RKO (cell line): ENCODE results near the gene SLC2A1.

Source experiments
- DNase-seq: peaks from one replicate; pipeline ENCODE4 v3.0.0-alpha.2; 2016; ENCODE audit warnings: low spot score

SLC2A1 gene

GRCh38 chr1:42979896-42980800 is 21.5 kb upstream of the SLC2A1 start:
- DNase-seq = no peak

- DNase-seq = no peak
Measured at GRCh38 chr1:42979036-42979430, 20.4 kb upstream of the SLC2A1 start.

DNA sequence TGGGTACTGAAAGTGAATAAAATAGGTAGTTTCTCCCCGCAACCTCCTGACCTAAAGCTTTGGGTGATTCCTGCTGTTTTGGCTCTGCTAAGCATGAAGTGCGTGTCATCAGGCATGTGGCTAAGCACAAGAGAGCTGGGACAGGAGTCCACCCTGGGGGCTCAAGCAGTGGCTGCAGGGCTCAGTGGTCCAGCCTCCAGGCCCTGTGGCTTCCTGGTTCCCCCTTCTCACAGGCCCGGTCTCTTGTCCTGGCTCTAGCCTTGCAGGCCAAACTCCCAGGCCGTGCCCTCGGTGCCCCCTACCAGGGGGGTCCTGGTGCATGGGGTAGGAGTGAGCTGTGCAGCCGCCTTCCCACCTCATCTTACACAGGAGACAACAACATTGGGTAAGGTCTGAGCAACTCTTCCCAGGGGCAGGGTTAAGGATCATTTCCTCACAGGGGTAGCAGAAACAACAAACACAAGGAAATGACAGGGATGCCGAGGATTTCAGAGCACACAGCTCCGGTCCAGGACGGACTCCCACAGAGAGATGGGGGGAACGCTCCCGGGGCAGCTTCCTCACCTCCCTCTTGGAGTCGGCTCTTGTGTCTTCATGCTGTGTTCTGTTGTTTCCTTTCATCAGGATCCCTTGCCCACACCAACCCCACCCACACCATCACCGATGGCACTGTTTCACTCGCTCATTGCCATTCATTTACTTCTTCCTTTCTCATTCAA is 19.8 kb upstream of the SLC2A1 start:
- DNase-seq = no peak

- DNase-seq = no peak
Measured at GRCh38 chr1:42977653-42978052, 19.0 kb upstream of the SLC2A1 start.

- no peak for DNase-seq
Measured at GRCh38 chr1:42975561-42976225, 17.0 kb upstream of the SLC2A1 start.

DNA sequence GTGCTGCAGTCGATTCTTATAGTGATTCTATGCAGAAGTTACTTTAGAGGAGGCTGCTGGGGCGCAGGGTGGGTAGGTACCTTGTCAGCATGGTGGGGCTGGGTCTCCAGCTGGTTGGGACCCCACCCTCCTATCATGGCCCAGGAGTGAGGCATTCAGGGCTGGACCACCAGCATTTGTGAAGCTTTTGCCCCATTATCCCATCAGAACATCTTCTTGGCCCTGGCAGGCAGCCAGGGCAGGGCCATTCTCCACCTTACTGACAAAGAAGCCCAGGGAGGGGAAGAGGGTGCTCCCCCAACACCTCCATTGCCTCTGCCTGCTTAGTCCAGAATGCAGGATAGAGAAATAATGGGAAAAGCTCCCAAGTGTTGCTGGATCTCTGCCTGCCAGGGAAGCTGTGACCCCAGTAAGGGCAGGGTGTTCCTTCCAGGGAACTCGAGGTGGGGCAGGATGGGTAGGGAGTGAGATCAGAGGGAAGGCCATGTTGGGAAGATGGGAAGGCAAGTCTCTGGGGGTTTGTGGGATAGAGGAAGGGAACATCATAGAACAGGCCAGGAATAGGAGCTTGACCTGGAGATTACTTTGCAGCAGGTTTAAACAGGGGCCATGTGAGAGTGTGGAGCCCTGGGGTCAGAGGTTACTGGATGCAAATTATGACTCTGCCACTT is 16.2 kb upstream of the SLC2A1 start:
- DNase-seq = no peak

DNA sequence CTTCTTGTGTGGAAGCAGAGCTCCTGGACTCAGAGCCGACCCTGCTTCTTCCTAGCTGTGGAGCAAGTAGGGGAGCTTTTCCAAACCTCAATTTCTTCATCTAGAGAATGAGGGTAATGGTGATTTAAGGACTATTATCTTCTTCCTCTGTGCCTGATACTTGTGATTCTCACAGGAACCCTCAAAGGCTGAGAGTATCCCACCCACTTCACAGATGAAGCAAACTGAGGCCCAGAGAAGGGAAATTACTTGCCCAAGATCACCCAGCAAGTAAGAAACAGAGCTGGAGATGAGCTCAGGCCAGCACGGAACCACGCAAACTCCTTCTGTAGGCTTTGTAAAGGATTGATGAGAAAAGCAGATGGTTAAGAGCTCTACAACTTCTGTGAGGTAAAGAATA is 15.1 kb upstream of the SLC2A1 start:
- no peak for DNase-seq

DNA sequence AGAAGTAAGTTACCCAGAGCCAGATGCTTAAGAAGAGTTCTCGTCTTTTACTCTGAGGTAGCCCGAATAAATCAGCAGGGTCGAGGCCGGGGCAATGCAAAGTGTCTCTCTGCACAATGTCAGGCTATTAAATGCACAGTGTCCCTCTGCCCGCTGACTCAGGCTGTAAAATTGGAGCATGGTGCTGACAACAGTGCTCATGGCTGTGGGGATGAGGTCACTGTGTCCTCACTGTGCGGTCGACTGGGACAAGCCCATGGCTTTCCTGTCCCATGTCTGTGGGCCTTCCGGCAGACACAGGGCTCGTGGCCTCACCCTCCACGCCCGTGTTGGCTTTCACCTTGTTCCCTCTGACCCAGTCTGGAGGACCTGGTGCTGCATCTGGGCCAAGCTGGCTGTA is 14.6 kb upstream of the SLC2A1 start:
- no peak for DNase-seq

GRCh38 chr1:42971841-42972291 is 13.2 kb upstream of the SLC2A1 start:
- DNase-seq = peak; percentile 51

GRCh38 chr1:42970143-42970542 is 11.5 kb upstream of the SLC2A1 start:
- DNase-seq = no peak

GRCh38 chr1:42968654-42969053 is 10.0 kb upstream of the SLC2A1 start:
- DNase-seq = no peak

DNA sequence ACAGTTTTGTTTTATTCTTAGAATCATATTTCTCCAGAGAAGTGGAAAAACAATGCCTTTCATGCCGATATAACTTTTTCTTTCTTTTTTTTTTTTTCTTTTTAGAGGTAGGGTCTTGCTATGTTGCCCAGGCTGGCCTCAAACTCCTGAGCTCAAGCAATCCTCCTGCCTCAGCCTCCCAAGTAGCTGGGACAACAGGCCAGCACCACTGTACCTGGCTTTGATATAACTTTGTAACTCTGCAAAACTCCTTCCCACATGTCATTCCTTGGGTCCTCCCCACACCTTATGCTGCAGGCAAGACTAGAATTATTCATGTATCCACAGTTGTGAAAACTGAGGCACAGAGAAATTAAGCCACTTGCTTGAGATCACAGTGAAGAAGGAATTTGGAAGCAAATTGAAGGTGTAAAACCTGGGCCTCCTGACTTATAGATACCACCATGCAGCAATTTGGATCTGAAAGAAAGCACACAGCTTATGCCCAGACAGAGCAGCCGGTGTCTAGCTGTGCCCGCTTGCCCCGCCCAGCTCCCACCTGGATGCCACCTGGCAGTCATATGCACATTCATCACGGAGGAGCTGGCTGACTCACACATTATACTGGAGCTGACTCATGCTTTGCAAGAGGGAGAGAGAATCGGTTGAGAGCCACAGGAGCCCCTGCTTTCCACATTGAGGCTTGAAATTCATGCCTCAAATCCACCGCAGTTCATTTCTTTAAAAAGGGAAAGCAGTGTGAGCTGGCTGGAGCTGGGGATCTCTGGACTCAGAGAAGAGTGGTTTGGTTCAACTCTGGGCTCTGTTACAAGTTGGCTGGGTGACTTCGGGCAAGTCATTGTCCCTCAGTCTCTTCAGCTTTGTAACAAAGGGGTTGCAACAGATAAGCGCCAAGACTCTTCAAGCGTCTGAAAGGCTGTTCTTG is 8.3 kb upstream of the SLC2A1 start:
- DNase-seq = peak; percentile 88

DNA sequence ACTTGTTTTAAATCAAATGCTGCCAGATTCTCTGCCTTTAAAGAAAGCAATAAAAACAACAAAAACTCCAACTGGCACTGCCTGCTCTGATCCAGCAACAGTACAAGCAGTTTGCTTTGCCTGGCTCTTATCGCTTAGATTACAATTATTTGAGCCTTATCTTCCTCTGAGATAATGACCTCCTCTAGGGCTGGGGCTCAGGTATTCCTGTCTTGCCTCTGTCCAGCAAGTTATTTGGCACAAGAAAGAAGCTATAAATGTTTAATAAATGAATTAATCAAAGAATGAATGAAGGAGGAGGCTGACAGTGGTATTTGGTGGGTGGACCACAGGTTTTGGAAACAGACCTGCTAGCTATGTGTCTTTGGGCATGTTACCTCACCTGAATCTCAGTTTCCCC is 6.7 kb upstream of the SLC2A1 start:
- no peak for DNase-seq

DNA sequence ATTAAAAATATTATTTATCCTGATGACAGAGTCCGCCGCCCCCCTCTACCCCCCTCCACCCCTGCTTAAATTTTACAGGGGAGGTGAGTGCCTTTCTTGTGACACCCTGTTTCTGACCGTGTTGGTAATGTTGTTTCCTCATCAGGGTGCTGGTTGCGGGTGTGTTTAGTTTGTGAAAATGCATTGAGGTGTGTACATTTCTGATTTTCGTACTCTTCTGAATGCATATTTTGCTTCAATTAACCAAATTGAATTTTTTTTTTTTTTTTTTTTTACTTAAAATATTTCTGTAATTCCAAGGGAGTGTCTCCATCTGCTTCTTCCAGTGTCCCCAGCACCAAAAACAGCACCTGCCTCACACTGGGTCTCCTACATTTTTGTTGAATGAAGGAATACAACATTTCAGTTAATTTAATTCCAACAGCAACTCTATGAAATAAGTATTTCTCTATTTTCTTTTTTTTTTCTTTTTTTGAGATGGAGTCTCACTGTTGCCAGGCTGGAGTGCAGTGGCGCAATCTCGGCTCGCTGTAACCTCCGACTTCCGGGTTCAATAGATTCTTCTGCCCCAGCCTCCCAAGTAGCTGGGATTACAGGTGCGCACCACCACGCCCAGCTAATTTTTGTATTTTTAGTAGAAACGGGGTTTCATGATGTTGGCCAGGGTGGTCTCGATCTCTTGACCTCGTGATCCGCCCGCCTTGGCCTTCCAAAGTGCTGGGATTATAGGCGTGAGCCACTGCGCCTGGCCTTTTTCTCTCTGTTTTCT is 5.6 kb upstream of the SLC2A1 start:
- no peak for DNase-seq

GRCh38 chr1:42963378-42964043 is 4.8 kb upstream of the SLC2A1 start:
- no peak for DNase-seq

GRCh38 chr1:42962641-42963377 is 4.1 kb upstream of the SLC2A1 start:
- no peak for DNase-seq

DNA sequence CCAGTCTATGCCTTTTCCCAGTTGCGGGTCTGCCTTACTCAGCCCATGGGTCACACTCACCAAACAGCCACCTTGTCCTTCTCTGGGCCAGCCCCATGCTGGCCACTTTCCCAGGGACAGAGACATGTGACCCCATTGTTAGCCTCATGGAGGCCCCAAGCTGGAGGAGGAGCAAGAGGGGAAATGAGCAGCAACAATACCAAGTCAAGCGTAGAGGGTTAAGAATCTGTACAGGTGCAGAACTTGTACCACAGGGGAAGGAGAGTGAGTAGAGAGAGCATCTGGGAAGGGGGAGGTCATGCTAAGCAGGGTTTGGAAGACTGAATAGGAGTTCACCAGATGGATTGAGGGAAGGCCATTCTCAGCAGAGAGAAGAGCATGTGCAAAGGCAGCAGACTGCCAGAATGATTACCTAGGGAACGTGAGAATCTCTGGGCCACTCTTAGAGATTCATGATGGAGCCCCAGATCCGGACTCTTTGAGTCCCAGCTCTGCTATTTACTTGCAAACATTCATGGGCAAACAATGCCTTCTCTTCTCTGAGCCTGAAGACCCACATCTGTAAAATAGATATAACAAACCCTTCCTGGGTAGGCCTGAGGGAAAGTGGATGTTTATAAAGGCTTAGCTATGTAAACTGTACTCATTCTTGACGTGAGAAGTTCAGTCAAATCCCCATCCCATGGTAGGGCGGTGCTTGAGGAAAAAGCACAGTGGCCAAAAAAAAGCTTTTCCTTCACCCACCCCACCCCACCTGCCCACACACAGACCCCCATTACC is 2.8 kb upstream of the SLC2A1 start:
- no peak for DNase-seq
